ENCODE measurements around the gene PPP4C. TPM values are rescaled to one million over a fixed set of nuclear protein-coding genes. Genes with fewer than 3 reads are reported as not detected.

The PPP4C gene
- total RNA-seq, 1 donor from 2014 or later: 144 TPM

GRCh38 chr16:30051518-30051917, 24.3 kb upstream of the PPP4C start:
- Mint-ChIP-seq H3K9me3 (ENCODE audit: low read depth) (no peaks in the 10 kb centered on the region), H3K27ac (no peak overlapping the region), H3K27me3 (no peaks in the 10 kb centered on the region), H3K4me3 (ENCODE audit: low read depth) (peak overlapping the region; percentile 57), H3K4me1 (ENCODE audit: low read depth) (peaks cover 6% of the 10 kb centered on the region), H3K36me3 (ENCODE audit: insufficient read depth) (no peaks in the 10 kb centered on the region)
- TF ChIP-seq, protein P1, sequence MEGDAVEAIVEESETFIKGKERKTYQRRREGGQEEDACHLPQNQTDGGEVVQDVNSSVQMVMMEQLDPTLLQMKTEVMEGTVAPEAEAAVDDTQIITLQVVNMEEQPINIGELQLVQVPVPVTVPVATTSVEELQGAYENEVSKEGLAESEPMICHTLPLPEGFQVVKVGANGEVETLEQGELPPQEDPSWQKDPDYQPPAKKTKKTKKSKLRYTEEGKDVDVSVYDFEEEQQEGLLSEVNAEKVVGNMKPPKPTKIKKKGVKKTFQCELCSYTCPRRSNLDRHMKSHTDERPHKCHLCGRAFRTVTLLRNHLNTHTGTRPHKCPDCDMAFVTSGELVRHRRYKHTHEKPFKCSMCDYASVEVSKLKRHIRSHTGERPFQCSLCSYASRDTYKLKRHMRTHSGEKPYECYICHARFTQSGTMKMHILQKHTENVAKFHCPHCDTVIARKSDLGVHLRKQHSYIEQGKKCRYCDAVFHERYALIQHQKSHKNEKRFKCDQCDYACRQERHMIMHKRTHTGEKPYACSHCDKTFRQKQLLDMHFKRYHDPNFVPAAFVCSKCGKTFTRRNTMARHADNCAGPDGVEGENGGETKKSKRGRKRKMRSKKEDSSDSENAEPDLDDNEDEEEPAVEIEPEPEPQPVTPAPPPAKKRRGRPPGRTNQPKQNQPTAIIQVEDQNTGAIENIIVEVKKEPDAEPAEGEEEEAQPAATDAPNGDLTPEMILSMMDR (IDR thresholded peaks at IDR 0.05; ENCODE audit: unreplicated experiment): no peak
- DNase-seq (ENCODE audit: low spot score, unreplicated experiment): no peak

DNA sequence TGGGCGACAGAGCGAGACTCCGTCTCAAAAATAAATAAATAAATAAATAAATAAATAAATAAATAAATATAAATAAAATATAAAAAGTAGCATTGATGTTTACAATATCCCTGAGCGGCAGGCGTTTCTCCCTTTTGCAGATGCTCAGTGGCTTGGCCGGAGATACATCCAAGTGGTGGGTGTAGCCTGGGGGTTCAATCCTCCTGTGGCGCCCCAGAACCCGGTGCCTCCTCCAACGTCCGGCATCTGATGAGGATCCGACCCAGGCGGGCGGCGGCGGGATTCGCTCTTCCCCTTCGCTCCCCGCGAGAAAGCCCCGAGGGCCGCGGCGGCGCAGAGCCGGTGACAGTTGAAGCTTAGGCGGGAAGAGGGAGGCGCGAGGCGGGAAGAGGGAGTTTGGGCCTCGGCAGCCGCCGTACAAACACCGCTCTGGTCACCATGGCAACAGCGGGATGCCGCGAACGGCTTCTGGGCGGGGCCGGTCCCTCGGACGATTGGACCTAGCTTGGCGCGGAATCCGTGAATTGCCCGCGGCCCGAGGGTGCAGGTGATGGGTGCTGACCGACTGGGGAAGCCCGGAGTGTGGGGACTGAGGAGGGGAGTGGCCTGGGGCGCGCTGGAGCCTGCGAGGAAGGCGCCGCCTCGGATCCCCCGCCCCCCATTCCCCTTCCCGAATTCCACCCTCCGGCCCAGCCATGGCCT, 23.0 kb upstream of the PPP4C start:
- Mint-ChIP-seq H3K27me3 (no peaks in the 10 kb centered on the region), H3K4me1 (ENCODE audit: low read depth) (peaks cover 6% of the 10 kb centered on the region), H3K4me3 (ENCODE audit: low read depth) (peak overlapping the region; percentile 85), H3K36me3 (ENCODE audit: insufficient read depth) (no peaks in the 10 kb centered on the region), H3K9me3 (ENCODE audit: low read depth) (no peaks in the 10 kb centered on the region), H3K27ac (no peak overlapping the region)
- peak; percentile 82 for DNase-seq (ENCODE audit: low spot score, unreplicated experiment)
- TF ChIP-seq, protein P1 (IDR thresholded peaks at IDR 0.05; ENCODE audit: unreplicated experiment): no peak

- Mint-ChIP-seq H3K4me3 (ENCODE audit: low read depth) (peak overlapping the region; percentile 85), H3K27ac (peak overlapping the region; percentile 67), H3K4me1 (ENCODE audit: low read depth) (peaks cover 6% of the 10 kb centered on the region), H3K36me3 (ENCODE audit: insufficient read depth) (no peaks in the 10 kb centered on the region), H3K9me3 (ENCODE audit: low read depth) (no peaks in the 10 kb centered on the region), H3K27me3 (no peaks in the 10 kb centered on the region)
- TF ChIP-seq, protein P1 (IDR thresholded peaks at IDR 0.05; ENCODE audit: unreplicated experiment): no peak
- no peak for DNase-seq (ENCODE audit: low spot score, unreplicated experiment)
Measured at GRCh38 chr16:30053376-30054015, 22.3 kb upstream of the PPP4C start.

- Mint-ChIP-seq H3K4me1 (ENCODE audit: low read depth) (peaks cover 6% of the 10 kb centered on the region), H3K4me3 (ENCODE audit: low read depth) (peak overlapping the region; percentile 64), H3K27ac (no peak overlapping the region), H3K27me3 (no peaks in the 10 kb centered on the region), H3K36me3 (ENCODE audit: insufficient read depth) (peaks cover 2% of the 10 kb centered on the region), H3K9me3 (ENCODE audit: low read depth) (no peaks in the 10 kb centered on the region)
- DNase-seq (ENCODE audit: low spot score, unreplicated experiment): no peak
- TF ChIP-seq, protein P1 (IDR thresholded peaks at IDR 0.05; ENCODE audit: unreplicated experiment): no peak
Measured at GRCh38 chr16:30054451-30054850, 21.3 kb upstream of the PPP4C start.

- Mint-ChIP-seq H3K4me1 (ENCODE audit: low read depth) (peaks cover 6% of the 10 kb centered on the region), H3K36me3 (ENCODE audit: insufficient read depth) (peaks cover 2% of the 10 kb centered on the region), H3K27ac (peak overlapping the region; percentile 13), H3K27me3 (no peaks in the 10 kb centered on the region), H3K4me3 (ENCODE audit: low read depth) (peak overlapping the region; percentile 64), H3K9me3 (ENCODE audit: low read depth) (no peaks in the 10 kb centered on the region)
- TF ChIP-seq, protein P1 (IDR thresholded peaks at IDR 0.05; ENCODE audit: unreplicated experiment): peak; percentile 56
- no peak for DNase-seq (ENCODE audit: low spot score, unreplicated experiment)
Measured at GRCh38 chr16:30054959-30055553, 20.7 kb upstream of the PPP4C start.

Measured in progenitor cell of endocrine pancreas (in vitro differentiated cells).